HG02588 (cell line): Measurements from ENCODE around the gene LRP1-AS.
"Not testable (repeated sequence)": the region's sequence is repeated elsewhere in the genome, so short reads cannot be mapped to it uniquely, and the experiment has no call there.

Experiments used
- ATAC-seq: cut with Tn5 transposase; IDR thresholded peaks from one replicate; pipeline ENCODE4 v1.9.1; 2021; ENCODE audit warnings: mild to moderate bottlenecking, moderate library complexity; ENCODE audit not compliant: unreplicated experiment

The LRP1-AS gene

GRCh38 chr12:57124261-57124877, 23.1 kb downstream of the LRP1-AS start:
- no peak for ATAC-seq

GRCh38 chr12:57123813-57124212, 23.6 kb downstream of the LRP1-AS start:
- no peak for ATAC-seq

GRCh38 chr12:57120718-57121117, 26.7 kb downstream of the LRP1-AS start:
- not testable (repeated sequence) for ATAC-seq

GRCh38 chr12:57119294-57120085, 27.9 kb downstream of the LRP1-AS start:
- no peak for ATAC-seq

- ATAC-seq, result no peak
These were observed 28.6 kb downstream of the LRP1-AS start for GRCh38 chr12:57118711-57119271.

- no peak for ATAC-seq
These were observed 30.7 kb downstream of the LRP1-AS start for GRCh38 chr12:57116580-57117281.

GRCh38 chr12:57112492-57113294, 34.7 kb downstream of the LRP1-AS start:
- ATAC-seq, result no peak

GRCh38 chr12:57111031-57111734, 36.2 kb downstream of the LRP1-AS start, which contains the start of gene STAT6:
TSS of gene STAT6 (minus strand) at chr12:57111362. CDS start at chr12:57108278, 3,084 bp downstream.
- ATAC-seq, result peak; percentile 47

GRCh38 chr12:57110104-57111030, 37.1 kb downstream of the LRP1-AS start:
- peak; percentile 40 for ATAC-seq

GRCh38 chr12:57109207-57110103, 38.0 kb downstream of the LRP1-AS start:
- no peak for ATAC-seq

GRCh38 chr12:57107456-57108155, 39.8 kb downstream of the LRP1-AS start:
- ATAC-seq, result no peak

- ATAC-seq, result no peak
These were observed 41.3 kb downstream of the LRP1-AS start for GRCh38 chr12:57106021-57106708.

- no peak for ATAC-seq
These were observed 42.2 kb downstream of the LRP1-AS start for GRCh38 chr12:57105011-57105753.

GRCh38 chr12:57104292-57104910, 43.0 kb downstream of the LRP1-AS start:
- no peak for ATAC-seq

- no peak for ATAC-seq
These were observed 43.6 kb downstream of the LRP1-AS start for GRCh38 chr12:57103856-57104255.
